ENCODE results near the gene GGTA1. TPM values are rescaled to one million over a fixed set of nuclear protein-coding genes. Genes with fewer than 3 reads are reported as not detected.

GGTA1 gene
- total RNA-seq, 1 donor from 2014 or later = 0.53 TPM

Other genes starting within 250 kb of the GGTA1 start
- gene GSN, start 231.7 kb downstream of the GGTA1 start, total RNA-seq = 395 and 505 TPM in 2 replicates
- gene STOM, start 129.6 kb downstream of the GGTA1 start, total RNA-seq = 196 and 284 TPM in 2 replicates
- gene DAB2IP, start 151.8 kb upstream of the GGTA1 start, total RNA-seq = 13.7 and 17.0 TPM in 2 replicates

Measured in pulmonary artery endothelial cell (primary cell).